HL-60 (cell line): ENCODE results near the gene CCNY.

ENCODE experiments used
- DNase-seq, 2 experiments: peaks; one replicate each; pipeline ENCODE4 v3.0.0-alpha.2; 2010 to 2020; ENCODE audit warnings: low read depth in 1 of 2, low spot score in 1 of 2
- H3K27ac ChIP-seq: fragments of 250-450 bp; sonication (Bioruptor Pico); replicated peaks from 2 replicates; pipeline ENCODE4 v1.5.1; 2020; ENCODE audit warnings: mild to moderate bottlenecking, moderate library complexity
- H3K27me3 ChIP-seq: fragments of 250-450 bp; sonication (Bioruptor Pico); 2 replicates; pipeline ENCODE4 v1.5.1; 2021; ENCODE audit warnings: mild to moderate bottlenecking, moderate library complexity; ENCODE audit not compliant: insufficient read depth, poor library complexity, severe bottlenecking
- H3K4me3 ChIP-seq: replicated peaks from 2 replicates; pipeline ENCODE4 v1.5.1; 2011; ENCODE audit warnings: mild to moderate bottlenecking, control low read depth, low read length; ENCODE audit not compliant: insufficient read depth
- GABPA ChIP-seq: IDR thresholded peaks from 2 replicates; pipeline ENCODE4 v1.6.1; 2012; ENCODE audit warnings: low read depth
- POLR2AphosphoS5 ChIP-seq: IDR thresholded peaks from 2 replicates; pipeline ENCODE4 v1.6.1; 2012; ENCODE audit warnings: low read depth
- SPI1 ChIP-seq: IDR thresholded peaks from 2 replicates; pipeline ENCODE4 v1.6.1; 2012; ENCODE audit warnings: low read depth, mild to moderate bottlenecking, borderline replicate concordance
- TF ChIP-seq, protein P1 (sequence below): IDR thresholded peaks from one replicate; pipeline ENCODE4 v1.5.1; 2011; ENCODE audit warnings: low read length, control low read depth, inconsistent platforms; ENCODE audit not compliant: insufficient read depth
- TF ChIP-seq, protein P2 (sequence below): IDR thresholded peaks from 2 replicates; pipeline ENCODE4 v1.6.1; 2012; ENCODE audit warnings: low read depth; ENCODE audit not compliant: insufficient replicate concordance

The CCNY gene

DNA sequence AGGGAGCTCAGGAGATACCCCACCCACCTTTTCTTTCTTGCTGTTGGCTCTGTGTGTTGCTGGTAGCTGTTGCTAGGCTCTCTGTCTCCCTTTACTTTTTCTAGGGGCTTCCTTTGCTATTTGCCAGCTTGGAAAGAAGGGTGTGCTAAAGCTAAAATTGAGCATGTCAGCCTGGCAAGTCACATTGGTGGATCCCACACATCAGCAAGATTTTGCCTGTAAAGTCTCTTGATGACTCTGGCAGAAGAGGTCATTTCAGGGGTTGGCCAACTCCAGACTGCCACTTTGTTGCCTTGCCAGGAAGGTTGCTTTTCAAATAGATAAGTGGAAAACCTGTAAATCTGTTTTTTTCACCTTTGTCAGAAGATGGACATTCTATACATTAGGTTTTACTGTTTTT, 9.9 kb downstream of the CCNY start:
- H3K27me3 ChIP-seq = no peaks in the 10 kb centered on the region
- TF ChIP-seq, protein P1, sequence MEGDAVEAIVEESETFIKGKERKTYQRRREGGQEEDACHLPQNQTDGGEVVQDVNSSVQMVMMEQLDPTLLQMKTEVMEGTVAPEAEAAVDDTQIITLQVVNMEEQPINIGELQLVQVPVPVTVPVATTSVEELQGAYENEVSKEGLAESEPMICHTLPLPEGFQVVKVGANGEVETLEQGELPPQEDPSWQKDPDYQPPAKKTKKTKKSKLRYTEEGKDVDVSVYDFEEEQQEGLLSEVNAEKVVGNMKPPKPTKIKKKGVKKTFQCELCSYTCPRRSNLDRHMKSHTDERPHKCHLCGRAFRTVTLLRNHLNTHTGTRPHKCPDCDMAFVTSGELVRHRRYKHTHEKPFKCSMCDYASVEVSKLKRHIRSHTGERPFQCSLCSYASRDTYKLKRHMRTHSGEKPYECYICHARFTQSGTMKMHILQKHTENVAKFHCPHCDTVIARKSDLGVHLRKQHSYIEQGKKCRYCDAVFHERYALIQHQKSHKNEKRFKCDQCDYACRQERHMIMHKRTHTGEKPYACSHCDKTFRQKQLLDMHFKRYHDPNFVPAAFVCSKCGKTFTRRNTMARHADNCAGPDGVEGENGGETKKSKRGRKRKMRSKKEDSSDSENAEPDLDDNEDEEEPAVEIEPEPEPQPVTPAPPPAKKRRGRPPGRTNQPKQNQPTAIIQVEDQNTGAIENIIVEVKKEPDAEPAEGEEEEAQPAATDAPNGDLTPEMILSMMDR = no peak
- TF ChIP-seq GABPA = no peak
- TF ChIP-seq, protein P2, sequence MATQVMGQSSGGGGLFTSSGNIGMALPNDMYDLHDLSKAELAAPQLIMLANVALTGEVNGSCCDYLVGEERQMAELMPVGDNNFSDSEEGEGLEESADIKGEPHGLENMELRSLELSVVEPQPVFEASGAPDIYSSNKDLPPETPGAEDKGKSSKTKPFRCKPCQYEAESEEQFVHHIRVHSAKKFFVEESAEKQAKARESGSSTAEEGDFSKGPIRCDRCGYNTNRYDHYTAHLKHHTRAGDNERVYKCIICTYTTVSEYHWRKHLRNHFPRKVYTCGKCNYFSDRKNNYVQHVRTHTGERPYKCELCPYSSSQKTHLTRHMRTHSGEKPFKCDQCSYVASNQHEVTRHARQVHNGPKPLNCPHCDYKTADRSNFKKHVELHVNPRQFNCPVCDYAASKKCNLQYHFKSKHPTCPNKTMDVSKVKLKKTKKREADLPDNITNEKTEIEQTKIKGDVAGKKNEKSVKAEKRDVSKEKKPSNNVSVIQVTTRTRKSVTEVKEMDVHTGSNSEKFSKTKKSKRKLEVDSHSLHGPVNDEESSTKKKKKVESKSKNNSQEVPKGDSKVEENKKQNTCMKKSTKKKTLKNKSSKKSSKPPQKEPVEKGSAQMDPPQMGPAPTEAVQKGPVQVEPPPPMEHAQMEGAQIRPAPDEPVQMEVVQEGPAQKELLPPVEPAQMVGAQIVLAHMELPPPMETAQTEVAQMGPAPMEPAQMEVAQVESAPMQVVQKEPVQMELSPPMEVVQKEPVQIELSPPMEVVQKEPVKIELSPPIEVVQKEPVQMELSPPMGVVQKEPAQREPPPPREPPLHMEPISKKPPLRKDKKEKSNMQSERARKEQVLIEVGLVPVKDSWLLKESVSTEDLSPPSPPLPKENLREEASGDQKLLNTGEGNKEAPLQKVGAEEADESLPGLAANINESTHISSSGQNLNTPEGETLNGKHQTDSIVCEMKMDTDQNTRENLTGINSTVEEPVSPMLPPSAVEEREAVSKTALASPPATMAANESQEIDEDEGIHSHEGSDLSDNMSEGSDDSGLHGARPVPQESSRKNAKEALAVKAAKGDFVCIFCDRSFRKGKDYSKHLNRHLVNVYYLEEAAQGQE = no peak
- TF ChIP-seq POLR2AphosphoS5 = no peak
- TF ChIP-seq SPI1 = no peak
- no peak overlapping the region for H3K4me3 ChIP-seq
- H3K27ac ChIP-seq = no peak overlapping the region
- DNase-seq = no peak

DNA sequence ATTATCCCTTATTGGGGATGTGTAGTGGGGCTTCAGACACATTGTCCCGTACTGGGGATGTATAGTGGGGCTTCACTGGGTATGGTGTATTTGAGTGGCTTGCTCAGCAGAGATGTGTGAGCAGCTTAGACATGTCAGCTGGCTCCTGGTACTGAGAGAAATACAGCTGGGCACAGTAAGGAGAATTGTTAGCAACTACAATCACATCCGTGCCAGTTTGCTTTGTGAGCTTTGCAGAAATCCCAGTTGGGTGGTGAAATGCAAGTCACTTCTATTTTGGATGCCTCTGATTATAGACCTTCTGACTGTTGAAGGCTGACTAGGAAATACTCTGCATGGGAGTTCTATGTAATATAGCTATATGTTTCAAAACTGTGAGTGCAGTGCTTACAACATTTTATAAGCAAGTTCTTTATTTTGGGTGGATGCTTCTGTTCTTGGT, 10.8 kb downstream of the CCNY start:
- H3K27me3 ChIP-seq = no peaks in the 10 kb centered on the region
- no peak overlapping the region for H3K27ac ChIP-seq
- no peak overlapping the region for H3K4me3 ChIP-seq
- no peak for TF ChIP-seq SPI1
- no peak for DNase-seq

DNA sequence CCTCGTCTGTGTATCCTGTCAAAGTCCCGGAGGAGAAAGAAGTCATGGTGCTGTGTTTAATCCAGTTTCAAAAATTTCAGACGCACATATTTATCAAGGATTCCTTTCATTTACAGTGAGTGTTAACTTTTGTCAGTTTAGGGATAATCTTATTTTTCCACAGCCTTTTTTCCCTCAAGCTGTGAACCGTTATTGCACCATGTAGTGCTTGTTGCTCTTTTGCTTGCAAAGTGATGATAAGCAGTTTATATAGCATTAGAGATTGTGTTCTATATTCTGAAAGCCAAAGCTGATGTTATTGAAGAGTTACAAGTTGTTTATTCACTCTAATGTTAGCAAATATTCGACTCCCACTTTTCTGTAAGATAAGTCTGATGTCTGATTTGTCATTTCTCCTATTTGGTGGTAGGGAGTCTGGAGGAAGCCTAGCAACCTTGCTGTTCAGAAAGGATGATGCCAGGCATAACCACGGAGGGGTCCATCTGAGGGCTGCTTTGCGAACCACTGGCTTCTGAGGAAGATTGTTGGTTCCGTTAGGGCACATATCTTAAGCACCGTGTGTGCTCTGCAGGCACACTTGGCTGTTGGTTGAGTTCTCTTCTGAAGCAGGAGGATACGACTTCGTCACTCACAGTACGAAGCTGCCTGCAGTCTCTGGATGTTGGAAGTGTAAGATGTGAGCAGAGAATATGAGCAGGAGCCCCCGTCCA, 11.7 kb downstream of the CCNY start:
- DNase-seq = no peak
- Histone ChIP-seq H3K27me3 (no peaks in the 10 kb centered on the region), H3K4me3 (no peak overlapping the region), H3K27ac (no peak overlapping the region)
- TF ChIP-seq, protein P1 = no peak
- TF ChIP-seq POLR2AphosphoS5 = no peak
- no peak for TF ChIP-seq SPI1
- TF ChIP-seq, protein P2 = no peak
- no peak for TF ChIP-seq GABPA

DNA sequence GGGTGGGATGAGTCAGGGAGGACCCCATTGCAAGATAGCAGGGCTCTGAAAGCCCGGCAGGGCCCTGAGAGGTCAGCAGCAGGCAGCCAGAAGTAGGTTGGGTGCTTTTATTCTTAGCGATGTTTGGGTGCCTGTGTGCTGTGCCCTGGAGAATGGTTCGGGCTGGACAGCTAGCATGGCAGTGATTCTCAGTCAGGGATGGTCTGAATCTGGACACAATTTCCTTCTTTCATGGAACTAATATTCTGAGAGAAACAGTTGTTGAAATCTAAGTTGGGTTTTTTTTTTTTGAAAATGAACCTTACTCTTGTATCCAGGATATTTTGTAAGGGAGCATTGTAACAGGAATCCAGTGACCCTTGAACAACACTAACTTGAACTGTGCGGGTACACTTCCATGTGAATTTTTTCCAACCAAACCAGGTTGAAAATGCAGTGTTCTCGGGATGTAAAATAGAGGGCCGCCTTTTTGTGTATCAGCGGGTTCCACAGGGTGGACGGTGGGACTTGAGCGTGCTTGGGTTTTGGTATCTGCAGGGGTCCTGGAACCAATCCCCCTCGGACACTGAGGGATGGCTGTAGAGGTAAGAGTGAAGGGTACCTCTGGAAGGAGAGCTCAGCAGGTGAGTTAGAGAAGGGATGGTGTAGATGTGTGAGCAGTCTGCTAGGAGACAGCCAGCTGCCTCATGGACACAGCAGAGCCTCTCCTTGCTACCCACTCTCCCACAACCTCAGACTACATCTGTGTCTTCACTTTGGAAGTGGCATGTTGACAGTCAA, 12.5 kb downstream of the CCNY start:
- no peak overlapping the region for H3K27ac ChIP-seq
- H3K27me3 ChIP-seq = no peaks in the 10 kb centered on the region
- no peak for DNase-seq
- no peak overlapping the region for H3K4me3 ChIP-seq
- TF ChIP-seq, protein P2 = no peak
- TF ChIP-seq SPI1 = no peak
- TF ChIP-seq GABPA = no peak
- no peak for TF ChIP-seq POLR2AphosphoS5
- TF ChIP-seq, protein P1 = no peak
